Right lobe of liver (tissue), 6 donors: ENCODE measurements around the gene CPSF4. TPM values are rescaled to one million over a fixed set of nuclear protein-coding genes. Genes with fewer than 3 reads are reported as not detected.

Experiments used
- ATAC-seq, 4 donors: fragments of 200-7000 bp; cut with Tn5 transposase; one replicate each; pipeline ENCODE4 v1.9.1; 2020; ENCODE audit warnings: mild to moderate bottlenecking in 4 of 4, moderate library complexity in 4 of 4
- DNase-seq, 3 donors: peaks; one replicate each; pipeline ENCODE4 v3.0.0-alpha.2; 2020
- H3K27ac ChIP-seq, 3 donors: fragments of 200-600 bp; one replicate each; pipeline ENCODE4 v1.8.0; 2022
- H3K27me3 ChIP-seq, 2 donors: fragments of 200-600 bp; one replicate each; pipeline ENCODE4 v1.8.0; 2022
- H3K36me3 ChIP-seq, 4 donors: fragments of 200-600 bp; sonication (generic) in 1 of 4; one replicate each; pipeline versions ENCODE4 v1.5.1 to v1.8.0; 2017 to 2022; ENCODE audit warnings: control low read depth in 1 of 4
- H3K4me1 ChIP-seq, 4 donors: fragments of 200-600 bp; sonication (generic) in 1 of 4; one replicate each; pipeline versions ENCODE4 v1.5.1 to v1.8.0; 2017 to 2022; ENCODE audit warnings: control low read depth in 1 of 4
- H3K4me3 ChIP-seq, 3 donors: fragments of 200-600 bp; one replicate each; pipeline ENCODE4 v1.8.0; 2022
- H3K9me3 ChIP-seq, 4 donors: fragments of 200-600 bp; sonication (generic) in 1 of 4; one replicate each; pipeline versions ENCODE4 v1.5.1 to v1.8.0; 2017 to 2022; ENCODE audit warnings: control low read depth in 1 of 4
- CTCF ChIP-seq, 4 donors: fragments of 200-600 bp in 3 of 4; fragments of 450-650 bp in 1 of 4; IDR thresholded peaks; one replicate each; pipeline versions ENCODE4 v1.5.1 to v1.8.0; 2016 to 2022; ENCODE audit warnings: antibody characterized with exemption in 4 of 4, mild to moderate bottlenecking in 2 of 4
- POLR2A ChIP-seq: fragments of 450-650 bp; IDR thresholded peaks from one replicate; pipeline ENCODE4 v1.6.1; 2017; ENCODE audit warnings: antibody characterized with exemption, mild to moderate bottlenecking
- WGBS: methylation state at CpG from one replicate; pipeline ENCODE4 v1.1.6; 2018; ENCODE audit warnings: low coverage, low lambda C conversion rate; ENCODE audit not compliant: insufficient coverage; ENCODE audit errors: missing lambda C conversion rate; 5-methylcytosine and 5-hydroxymethylcytosine counted together
- intact Hi-C, 2 donors: fragments of 100-400 bp; cut with DNase I; formaldehyde crosslinking; loops; one replicate each; pipeline versions ENCODE4 v1.11.2 to v1.14.1; 2022
- total RNA-seq, 6 experiments: library from RNA; depleted of rRNA in 2 of 6; stranded (reverse); fragments of >200 nt in 2 of 6; fragmentation: NEBNext Ultra II Directional in 3 of 6; extraction: Animal tissue kit (Norgen Biotek cat#: 25700) in 3 of 6; gene quantifications; one replicate each; pipeline versions ENCODE4 v1.1.0 to v1.2.4, GENCODE V29; 2016 to 2023
- donor health status: DM: no; HTN: yes; CAD: no.
- donor health status: DM: no; HTN: no; CAD: no.
- donor health status: DM: no; HTN: no; CAD: no.
- donor health status: DM: no; HTN: yes; CAD: no.
- donor health status: DM: no; HTN: yes; CAD: no.

CPSF4 gene
- total RNA-seq, 6 experiments from 2014 or later, result 10.1 to 16.7 (median 12.0) TPM

GRCh38 chr7:99473315-99473596 is 34.5 kb downstream of the CPSF4 start:
- peak overlapping the region; percentile 79 to 95 (median 95) for H3K4me3 ChIP-seq
- intact Hi-C loops, result no loop called here
- peak in 1 of 4 donors; percentile 5 for ATAC-seq
- WGBS, result 2% methylated on average over 7 of the region's 7 CpGs
- TF ChIP-seq POLR2A (no peak), CTCF (IDR thresholded peaks at IDR 0.05) (no peak)
- H3K9me3 ChIP-seq, result no peaks in the 10 kb centered on the region
- DNase-seq, result no peak
- peak overlapping the region in 2 of 3 donors; percentile 69 to 71 for H3K27ac ChIP-seq
- H3K4me1 ChIP-seq, result peaks cover 0 to 8% (median 3%) of the 10 kb centered on the region in 4 donors
- no peaks in the 10 kb centered on the region for H3K36me3 ChIP-seq
- H3K27me3 ChIP-seq, result no peaks in the 10 kb centered on the region

GRCh38 chr7:99476107-99476506 is 37.4 kb downstream of the CPSF4 start:
- Histone ChIP-seq H3K36me3 (no peaks in the 10 kb centered on the region), H3K27me3 (no peaks in the 10 kb centered on the region), H3K9me3 (no peaks in the 10 kb centered on the region), H3K27ac (no peak overlapping the region), H3K4me1 (peaks cover 0 to 8% (median 3%) of the 10 kb centered on the region in 4 donors), H3K4me3 (no peak overlapping the region)
- 88% methylated on average over 5 of the region's 5 CpGs for WGBS
- TF ChIP-seq POLR2A (no peak), CTCF (IDR thresholded peaks at IDR 0.05) (no peak)
- DNase-seq, result no peak
- ATAC-seq, result no peak
- intact Hi-C loops, result no loop called here

DNA sequence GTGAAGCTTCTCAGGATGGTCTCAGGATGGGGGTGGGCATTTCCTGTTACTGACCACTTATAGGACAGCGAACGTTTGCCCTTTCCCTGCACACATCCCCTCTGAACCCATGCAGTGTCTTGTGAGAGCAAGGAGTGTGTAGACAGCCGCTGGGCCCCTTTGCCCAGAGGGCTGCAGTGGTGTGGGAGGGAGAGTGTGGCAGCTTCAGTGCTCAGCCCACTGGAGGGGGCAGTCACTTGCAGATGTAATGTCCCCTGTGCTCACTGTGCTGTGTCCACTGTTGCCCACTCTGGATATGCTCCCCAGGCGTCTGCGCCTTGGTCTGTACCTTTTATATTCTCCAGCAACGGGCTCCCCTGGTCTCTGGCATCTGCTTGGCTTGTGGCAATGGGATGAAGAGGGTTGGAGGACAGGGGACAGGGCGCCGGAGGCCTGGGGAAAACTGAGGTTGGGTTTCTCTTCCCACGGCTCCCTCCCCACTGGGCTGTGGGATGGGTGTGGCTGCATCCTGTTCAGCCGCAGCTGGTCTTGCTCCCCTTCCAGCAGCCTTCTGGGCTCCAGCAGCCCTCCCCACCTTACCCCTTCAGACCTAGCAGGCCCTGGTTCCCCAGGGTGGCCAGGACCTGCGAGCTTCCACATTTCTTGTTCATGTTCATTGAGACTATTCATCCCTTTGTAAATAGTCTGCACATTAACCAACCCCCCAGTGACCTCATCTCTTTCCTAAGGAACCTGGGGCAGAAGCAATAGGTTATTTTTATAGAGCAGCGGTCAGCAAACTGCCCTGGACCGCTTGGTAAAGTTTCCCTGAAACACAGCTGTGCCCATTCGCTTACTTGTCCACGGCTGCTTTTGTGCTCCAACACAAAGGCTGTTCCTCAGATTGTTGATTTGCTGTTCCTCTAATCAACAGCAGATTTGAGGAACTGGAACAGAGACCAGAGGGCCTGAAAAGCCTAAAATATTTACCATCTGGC is 40.0 kb downstream of the CPSF4 start:
- Histone ChIP-seq H3K4me1 (peaks cover 0 to 2% (median 0%) of the 10 kb centered on the region in 4 donors), H3K9me3 (no peaks in the 10 kb centered on the region), H3K27me3 (no peaks in the 10 kb centered on the region), H3K27ac (no peak overlapping the region), H3K36me3 (no peaks in the 10 kb centered on the region), H3K4me3 (no peak overlapping the region)
- TF ChIP-seq CTCF (IDR thresholded peaks at IDR 0.05), result no peak
- TF ChIP-seq POLR2A, result no peak
- DNase-seq (no peak), ATAC-seq (peak in 2 of 4 donors; percentile 25 to 59)
- WGBS, result 60% methylated on average over 4 of the region's 15 CpGs
- intact Hi-C loops, result no loop called here

DNA sequence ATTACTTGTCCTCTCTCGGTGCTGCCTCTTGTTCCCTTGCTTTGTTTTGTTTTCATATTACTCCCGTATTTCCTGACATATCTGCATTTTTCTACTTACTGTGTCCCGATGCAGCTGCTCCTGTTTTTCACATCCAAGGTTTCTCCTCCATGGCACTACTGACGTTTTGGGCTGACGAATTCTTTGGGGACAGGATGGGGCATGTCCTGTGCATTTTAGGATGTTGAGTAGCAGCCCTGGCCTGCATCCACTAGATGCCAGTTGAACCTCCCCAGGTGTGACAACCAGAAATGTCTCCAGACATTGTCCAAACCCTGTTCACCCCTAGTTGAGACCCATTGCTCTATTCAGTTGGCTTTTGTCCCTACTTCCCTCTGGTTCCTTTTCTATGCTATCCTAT is 46.4 kb downstream of the CPSF4 start:
- no peak overlapping the region for H3K27ac ChIP-seq
- WGBS, result 86% methylated on average over 5 of the region's 5 CpGs
- H3K27me3 ChIP-seq, result no peaks in the 10 kb centered on the region
- H3K4me3 ChIP-seq, result no peak overlapping the region
- peaks cover 0 to 2% (median 0%) of the 10 kb centered on the region in 4 donors for H3K36me3 ChIP-seq
- DNase-seq, result no peak
- intact Hi-C loops, result no loop called here
- no peaks in the 10 kb centered on the region for H3K4me1 ChIP-seq
- no peak for ATAC-seq
- no peaks in the 10 kb centered on the region for H3K9me3 ChIP-seq
- no peak for TF ChIP-seq CTCF (IDR thresholded peaks at IDR 0.05)
- no peak for TF ChIP-seq POLR2A
